ENCODE data around the gene B9D1. TPM values are rescaled to one million over a fixed set of nuclear protein-coding genes. Genes with fewer than 3 reads are reported as not detected.

B9D1 gene
- total and polyA plus RNA-seq, 8 donors: 10.9 to 22.8 (median 16.8) TPM; not detected in 2

- no peak overlapping the region for H3K4me3 ChIP-seq
- TF ChIP-seq CTCF (IDR thresholded peaks at IDR 0.05) (no peak), EP300 (IDR thresholded peaks at IDR 0.05) (no peak), POLR2A (IDR thresholded peaks at IDR 0.05) (no peak), POLR2AphosphoS5 (IDR thresholded peaks at IDR 0.05) (no peak)
- H3K36me3 ChIP-seq: peaks cover 0 to 68% (median 53%) of the 10 kb centered on the region in 4 donors
- H3K9me3 ChIP-seq: peaks cover 0 to 4% (median 0%) of the 10 kb centered on the region in 4 donors
- H3K27me3 ChIP-seq: no peaks in the 10 kb centered on the region
- no peaks in the 10 kb centered on the region for H3K4me1 ChIP-seq
- DNase-seq: no peak
- WGBS, 5 donors: 99 to 100% (median 100%) methylated on average over 2 of the region's 2 CpGs
- H3K27ac ChIP-seq: no peak overlapping the region
- intact Hi-C loops (cut with DNase I; ENCODE audit: low total_unique reads): no loop called here
Observed at GRCh38 chr17:19329839-19330238, 32.7 kb downstream of the B9D1 start.

- 95 to 100% (median 100%) methylated on average over 2 of the region's 2 CpGs for WGBS, 5 donors
- H3K4me3 ChIP-seq: no peak overlapping the region
- DNase-seq: no peak
Observed at GRCh38 chr17:19329136-19329535, 33.4 kb downstream of the B9D1 start.

GRCh38 chr17:19328441-19329061 lies 34.0 kb downstream of the B9D1 start:
- Histone ChIP-seq H3K36me3 (peaks cover 0 to 57% (median 45%) of the 10 kb centered on the region in 4 donors), H3K27ac (no peak overlapping the region), H3K4me1 (no peaks in the 10 kb centered on the region), H3K4me3 (no peak overlapping the region), H3K9me3 (peaks cover 0 to 4% (median 0%) of the 10 kb centered on the region in 4 donors), H3K27me3 (no peaks in the 10 kb centered on the region)
- DNase-seq: no peak
- intact Hi-C loops (cut with DNase I; ENCODE audit: low total_unique reads): no loop called here
- WGBS, 5 donors: 92 to 99% (median 96%) methylated on average over 10 of the region's 10 CpGs
- TF ChIP-seq CTCF (IDR thresholded peaks at IDR 0.05) (no peak), POLR2A (IDR thresholded peaks at IDR 0.05) (no peak), POLR2AphosphoS5 (IDR thresholded peaks at IDR 0.05) (no peak), EP300 (IDR thresholded peaks at IDR 0.05) (no peak)

More at GRCh38 chr17:19329136-19329535, 33.4 kb downstream of the B9D1 start:
- H3K27me3 ChIP-seq: no peaks in the 10 kb centered on the region
- H3K9me3 ChIP-seq: peaks cover 0 to 4% (median 0%) of the 10 kb centered on the region in 4 donors
- no peak overlapping the region for H3K27ac ChIP-seq
- H3K36me3 ChIP-seq: peaks cover 0 to 63% (median 48%) of the 10 kb centered on the region in 4 donors
- TF ChIP-seq EP300 (IDR thresholded peaks at IDR 0.05) (no peak), POLR2A (IDR thresholded peaks at IDR 0.05) (no peak), POLR2AphosphoS5 (IDR thresholded peaks at IDR 0.05) (no peak), CTCF (IDR thresholded peaks at IDR 0.05) (no peak)
- H3K4me1 ChIP-seq: no peaks in the 10 kb centered on the region
- intact Hi-C loops (cut with DNase I; ENCODE audit: low total_unique reads): no loop called here

- TF ChIP-seq POLR2A (IDR thresholded peaks at IDR 0.05) (no peak), CTCF (IDR thresholded peaks at IDR 0.05) (no peak), POLR2AphosphoS5 (IDR thresholded peaks at IDR 0.05) (no peak), EP300 (IDR thresholded peaks at IDR 0.05) (no peak)
- H3K4me3 ChIP-seq: no peak overlapping the region
- H3K36me3 ChIP-seq: peaks cover 0 to 56% (median 45%) of the 10 kb centered on the region in 4 donors
- H3K9me3 ChIP-seq: peaks cover 0 to 4% (median 0%) of the 10 kb centered on the region in 4 donors
- no peaks in the 10 kb centered on the region for H3K27me3 ChIP-seq
- no peak for DNase-seq
- WGBS, 5 donors: 80 to 91% (median 89%) methylated on average over 14 of the region's 14 CpGs
- no peaks in the 10 kb centered on the region for H3K4me1 ChIP-seq
- intact Hi-C loops (cut with DNase I; ENCODE audit: low total_unique reads): no loop called here
- H3K27ac ChIP-seq: no peak overlapping the region
Observed at GRCh38 chr17:19327031-19327783, 35.3 kb downstream of the B9D1 start.

Measured in stomach (tissue), 9 donors.